Kidney (tissue), 14 donors: ENCODE data around the gene NRP2. TPM values are rescaled to one million over a fixed set of nuclear protein-coding genes. Genes with fewer than 3 reads are reported as not detected.
A peak's percentile ranks its signal among the peaks of the same experiment; 100 is the strongest.

ENCODE experiments used
- DNase-seq, 5 donors: peaks; one replicate each; pipeline ENCODE4 v3.0.0-alpha.2; 2013 to 2020
- FAIRE-seq: peaks from 2 replicates; lab custom pipeline; 2012; peaks lifted over from hg19 to GRCh38; lab: Jason Lieb, UNC
- H3K27ac ChIP-seq, 2 donors: one replicate each; pipeline ENCODE4 v1.7.0; 2013; ENCODE audit warnings: low read depth in 2 of 2, low read length in 2 of 2, inconsistent platforms in 1 of 2
- H3K27me3 ChIP-seq: one replicate; pipeline ENCODE4 v1.7.1; 2013; ENCODE audit warnings: low read length, inconsistent platforms; ENCODE audit not compliant: control insufficient read depth, insufficient read depth
- H3K36me3 ChIP-seq, 3 donors: one replicate each; pipeline versions ENCODE4 v1.7.0 to v1.7.1; 2013; ENCODE audit warnings: low read length in 3 of 3, control low read depth in 1 of 3, inconsistent platforms in 1 of 3; ENCODE audit not compliant: insufficient read depth in 3 of 3, control insufficient read depth in 2 of 3
- H3K4me1 ChIP-seq, 3 donors: one replicate each; pipeline versions ENCODE4 v1.7.0 to v1.7.1; 2013; ENCODE audit warnings: low read length in 3 of 3, inconsistent platforms in 1 of 3, low read depth in 1 of 3; ENCODE audit not compliant: control insufficient read depth in 2 of 3, insufficient read depth in 2 of 3
- H3K4me3 ChIP-seq, 3 donors: one replicate each; pipeline versions ENCODE4 v1.7.0 to v1.8.1; 2013; ENCODE audit warnings: low read length in 3 of 3, control low read depth in 1 of 3, inconsistent platforms in 1 of 3
- H3K9ac ChIP-seq, 3 donors: one replicate each; pipeline versions ENCODE4 v1.7.0 to v1.7.1; 2013; ENCODE audit warnings: low read length in 3 of 3, control low read depth in 1 of 3, inconsistent platforms in 1 of 3
- H3K9me3 ChIP-seq, 3 donors: one replicate each; pipeline versions ENCODE4 v1.7.0 to v1.7.1; 2013; ENCODE audit warnings: low read length in 3 of 3, control low read depth in 1 of 3, inconsistent platforms in 1 of 3; ENCODE audit not compliant: control insufficient read depth in 2 of 3, insufficient read depth in 1 of 3
- intact Hi-C: fragments of 100-400 bp; cut with DNase I; formaldehyde crosslinking; loops from one replicate; pipeline ENCODE4 v1.11.1; 2022
- polyA plus RNA-seq: library from polyadenylated mRNA; stranded (reverse); fragments of 350-450 nt; fragmentation: Illumina TruSeq; extraction: RNeasy Lipid Tissue Mini Kit (QIAGEN cat#74804); gene quantifications from one replicate; pipeline ENCODE4 v1.2.3, GENCODE V29; 2014; ENCODE audit warnings: low read depth, low replicate concordance; ENCODE audit not compliant: insufficient read depth
- total RNA-seq: library from RNA; stranded (reverse); fragmentation: NEBNext Ultra II Directional; extraction: Animal tissue kit (Norgen Biotek cat#: 25700); gene quantifications from one replicate; pipeline ENCODE4 v1.2.1, GENCODE V29; 2021
- TF ChIP-seq, protein P1 (sequence below): IDR thresholded peaks from 3 replicates; pipeline ENCODE4 v1.5.1; 2012; ENCODE audit warnings: mild to moderate bottlenecking, moderate library complexity, borderline replicate concordance; ENCODE audit not compliant: insufficient read depth; ENCODE audit errors: extremely low read depth
- donor health status: control.
- donor health status: control.
- donor health status: control.
- donor health status: control.
- donor health status: control.
- donor health status: DM: yes; HTN: yes; CAD: no.
- donor health status: Normal renal cell carcinoma (clear cell type).

Gene NRP2
- total and polyA plus RNA-seq, 2 donors from 2014 or later, result 2.3 to 37.7 TPM

DNA sequence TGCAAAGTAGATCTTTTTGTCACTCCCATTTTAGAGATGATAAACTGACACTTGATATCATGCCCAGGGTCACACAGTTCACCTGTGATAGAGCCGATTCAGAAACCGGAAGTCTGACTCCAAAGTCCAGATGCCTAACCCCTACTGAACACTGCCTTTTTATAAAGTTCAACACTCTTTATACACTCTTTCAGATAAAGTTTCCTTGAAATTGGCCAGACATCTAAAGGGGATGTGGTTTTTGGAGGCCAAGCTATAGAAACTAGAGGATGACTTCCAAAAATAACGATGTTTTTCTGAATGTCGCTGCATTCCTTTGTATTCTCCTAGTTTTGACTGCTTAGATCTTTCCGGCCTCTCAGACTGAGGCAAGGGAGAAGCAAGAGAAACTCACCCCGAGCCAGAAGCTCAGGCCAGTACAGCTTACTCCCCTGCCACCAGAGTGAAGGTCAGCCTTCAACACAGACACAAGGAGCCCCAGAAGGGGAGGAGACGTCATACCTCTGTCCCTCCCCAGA, 61.8 kb downstream of the NRP2 start:
- H3K9me3 ChIP-seq, result no peaks in the 10 kb centered on the region
- FAIRE-seq (no peak), DNase-seq (no peak)
- H3K9ac ChIP-seq, result no peak overlapping the region
- peaks cover 0 to 6% (median 4%) of the 10 kb centered on the region in 3 donors for H3K4me1 ChIP-seq
- intact Hi-C loops, result no loop called here
- peaks cover 0 to 4% (median 0%) of the 10 kb centered on the region in 3 donors for H3K36me3 ChIP-seq
- H3K4me3 ChIP-seq, result no peak overlapping the region
- TF ChIP-seq, protein P1, sequence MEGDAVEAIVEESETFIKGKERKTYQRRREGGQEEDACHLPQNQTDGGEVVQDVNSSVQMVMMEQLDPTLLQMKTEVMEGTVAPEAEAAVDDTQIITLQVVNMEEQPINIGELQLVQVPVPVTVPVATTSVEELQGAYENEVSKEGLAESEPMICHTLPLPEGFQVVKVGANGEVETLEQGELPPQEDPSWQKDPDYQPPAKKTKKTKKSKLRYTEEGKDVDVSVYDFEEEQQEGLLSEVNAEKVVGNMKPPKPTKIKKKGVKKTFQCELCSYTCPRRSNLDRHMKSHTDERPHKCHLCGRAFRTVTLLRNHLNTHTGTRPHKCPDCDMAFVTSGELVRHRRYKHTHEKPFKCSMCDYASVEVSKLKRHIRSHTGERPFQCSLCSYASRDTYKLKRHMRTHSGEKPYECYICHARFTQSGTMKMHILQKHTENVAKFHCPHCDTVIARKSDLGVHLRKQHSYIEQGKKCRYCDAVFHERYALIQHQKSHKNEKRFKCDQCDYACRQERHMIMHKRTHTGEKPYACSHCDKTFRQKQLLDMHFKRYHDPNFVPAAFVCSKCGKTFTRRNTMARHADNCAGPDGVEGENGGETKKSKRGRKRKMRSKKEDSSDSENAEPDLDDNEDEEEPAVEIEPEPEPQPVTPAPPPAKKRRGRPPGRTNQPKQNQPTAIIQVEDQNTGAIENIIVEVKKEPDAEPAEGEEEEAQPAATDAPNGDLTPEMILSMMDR, result no peak
- no peaks in the 10 kb centered on the region for H3K27me3 ChIP-seq
- H3K27ac ChIP-seq, result no peak overlapping the region

DNA sequence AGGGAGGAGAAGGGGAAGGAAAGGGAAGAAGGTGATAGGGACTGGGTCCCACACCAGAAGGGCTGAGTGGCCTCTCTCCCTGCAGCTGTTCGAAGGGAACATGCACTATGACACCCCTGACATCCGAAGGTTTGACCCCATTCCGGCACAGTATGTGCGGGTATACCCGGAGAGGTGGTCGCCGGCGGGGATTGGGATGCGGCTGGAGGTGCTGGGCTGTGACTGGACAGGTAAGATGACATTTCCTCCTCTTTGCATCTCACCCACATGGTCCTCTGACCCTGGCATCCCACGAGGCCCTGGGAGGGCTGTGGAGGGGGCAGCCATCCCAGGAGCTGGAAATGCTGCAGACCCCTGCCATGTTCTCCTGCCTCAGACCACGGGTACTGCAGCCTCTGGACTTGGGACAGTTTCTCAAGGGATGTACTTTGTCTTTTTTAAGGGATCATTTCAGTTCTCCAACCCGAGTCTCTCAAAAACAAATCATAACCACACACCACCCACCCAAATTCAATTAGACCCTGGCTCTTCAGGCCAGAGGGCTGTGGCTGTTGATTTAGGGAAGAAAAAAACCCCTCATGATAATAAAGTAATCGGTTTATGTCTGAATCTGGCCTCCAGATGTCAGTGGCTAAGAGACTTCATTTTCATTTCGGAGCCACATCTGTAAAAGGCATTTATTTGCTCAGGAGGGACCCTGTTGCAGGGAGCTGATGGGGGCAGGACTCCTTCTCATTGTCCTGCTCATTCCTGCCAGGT, 63.5 kb downstream of the NRP2 start:
- TF ChIP-seq, protein P1, result no peak
- H3K9me3 ChIP-seq, result no peaks in the 10 kb centered on the region
- H3K36me3 ChIP-seq, result peaks cover 0 to 2% (median under 1%) of the 10 kb centered on the region in 3 donors
- peaks cover 0 to 6% (median 4%) of the 10 kb centered on the region in 3 donors for H3K4me1 ChIP-seq
- no peak for FAIRE-seq
- DNase-seq, result no peak
- H3K27ac ChIP-seq, result no peak overlapping the region
- no peak overlapping the region for H3K9ac ChIP-seq
- H3K4me3 ChIP-seq, result no peak overlapping the region
- H3K27me3 ChIP-seq, result no peaks in the 10 kb centered on the region
- intact Hi-C loops, result no loop called here

DNA sequence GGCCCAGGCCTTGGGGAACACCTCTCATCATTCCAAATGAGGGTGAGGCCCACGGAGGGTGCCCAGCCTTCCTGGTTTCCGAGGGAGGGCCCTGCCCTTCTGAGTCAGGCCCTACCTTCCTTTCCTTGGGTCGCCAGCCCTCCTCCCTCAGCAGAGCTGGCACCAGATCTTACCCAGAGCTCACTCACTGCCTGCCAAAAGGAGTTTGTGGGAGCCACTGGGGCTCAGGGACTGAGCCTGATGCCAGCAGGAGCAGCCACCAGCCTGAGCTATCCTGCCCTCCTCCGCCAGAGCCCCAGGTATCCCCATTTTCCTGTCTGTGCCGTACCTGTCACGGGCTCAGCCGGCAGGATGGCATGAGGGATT, 64.1 kb downstream of the NRP2 start:
- no peak overlapping the region for H3K4me3 ChIP-seq
- H3K9me3 ChIP-seq, result no peaks in the 10 kb centered on the region
- no peak for FAIRE-seq
- DNase-seq, result peak in 1 of 5 donors; percentile 82
- H3K27ac ChIP-seq, result no peak overlapping the region
- no peaks in the 10 kb centered on the region for H3K27me3 ChIP-seq
- no peak overlapping the region for H3K9ac ChIP-seq
- intact Hi-C loops, result no loop called here
- H3K4me1 ChIP-seq, result peaks cover 0 to 6% (median 4%) of the 10 kb centered on the region in 3 donors
- TF ChIP-seq, protein P1, result no peak
- H3K36me3 ChIP-seq, result peaks cover 0 to 2% (median 0%) of the 10 kb centered on the region in 3 donors
